ENCODE measurements around the gene TOR1B.

GRCh38 chr9:129852579-129852978 is 49.6 kb downstream of the TOR1B start:
- TF ChIP-seq, protein P1, sequence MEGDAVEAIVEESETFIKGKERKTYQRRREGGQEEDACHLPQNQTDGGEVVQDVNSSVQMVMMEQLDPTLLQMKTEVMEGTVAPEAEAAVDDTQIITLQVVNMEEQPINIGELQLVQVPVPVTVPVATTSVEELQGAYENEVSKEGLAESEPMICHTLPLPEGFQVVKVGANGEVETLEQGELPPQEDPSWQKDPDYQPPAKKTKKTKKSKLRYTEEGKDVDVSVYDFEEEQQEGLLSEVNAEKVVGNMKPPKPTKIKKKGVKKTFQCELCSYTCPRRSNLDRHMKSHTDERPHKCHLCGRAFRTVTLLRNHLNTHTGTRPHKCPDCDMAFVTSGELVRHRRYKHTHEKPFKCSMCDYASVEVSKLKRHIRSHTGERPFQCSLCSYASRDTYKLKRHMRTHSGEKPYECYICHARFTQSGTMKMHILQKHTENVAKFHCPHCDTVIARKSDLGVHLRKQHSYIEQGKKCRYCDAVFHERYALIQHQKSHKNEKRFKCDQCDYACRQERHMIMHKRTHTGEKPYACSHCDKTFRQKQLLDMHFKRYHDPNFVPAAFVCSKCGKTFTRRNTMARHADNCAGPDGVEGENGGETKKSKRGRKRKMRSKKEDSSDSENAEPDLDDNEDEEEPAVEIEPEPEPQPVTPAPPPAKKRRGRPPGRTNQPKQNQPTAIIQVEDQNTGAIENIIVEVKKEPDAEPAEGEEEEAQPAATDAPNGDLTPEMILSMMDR (IDR thresholded peaks at IDR 0.05): no peak
- TF ChIP-seq POLR2A (IDR thresholded peaks at IDR 0.05) (no peak), POLR2AphosphoS5 (IDR thresholded peaks at IDR 0.05) (peak; percentile 60), EP300 (IDR thresholded peaks at IDR 0.05) (no peak)

All from gastroesophageal sphincter (tissue), 3 donors.